Measurements from ENCODE around the gene EXOC4.

DNA sequence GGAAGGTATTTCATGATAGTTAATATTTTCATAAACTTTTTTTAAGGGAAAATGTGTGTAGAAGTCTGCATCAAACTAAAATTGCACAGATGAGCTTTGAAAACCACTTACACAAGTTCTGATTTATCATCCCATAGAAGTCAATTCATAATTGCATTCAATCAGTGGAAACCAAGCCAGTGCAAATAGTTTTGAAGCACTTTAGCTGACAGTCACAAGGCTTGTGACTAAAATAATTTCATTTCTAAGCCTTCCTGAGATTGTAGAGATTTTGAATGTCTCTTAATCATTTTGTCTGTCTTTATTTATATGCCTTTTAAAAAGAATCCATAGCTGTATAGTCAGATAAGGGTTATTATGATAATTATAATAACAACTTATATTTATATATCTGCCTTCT is 41.4 kb downstream of the EXOC4 start:
- TF ChIP-seq, protein P1, sequence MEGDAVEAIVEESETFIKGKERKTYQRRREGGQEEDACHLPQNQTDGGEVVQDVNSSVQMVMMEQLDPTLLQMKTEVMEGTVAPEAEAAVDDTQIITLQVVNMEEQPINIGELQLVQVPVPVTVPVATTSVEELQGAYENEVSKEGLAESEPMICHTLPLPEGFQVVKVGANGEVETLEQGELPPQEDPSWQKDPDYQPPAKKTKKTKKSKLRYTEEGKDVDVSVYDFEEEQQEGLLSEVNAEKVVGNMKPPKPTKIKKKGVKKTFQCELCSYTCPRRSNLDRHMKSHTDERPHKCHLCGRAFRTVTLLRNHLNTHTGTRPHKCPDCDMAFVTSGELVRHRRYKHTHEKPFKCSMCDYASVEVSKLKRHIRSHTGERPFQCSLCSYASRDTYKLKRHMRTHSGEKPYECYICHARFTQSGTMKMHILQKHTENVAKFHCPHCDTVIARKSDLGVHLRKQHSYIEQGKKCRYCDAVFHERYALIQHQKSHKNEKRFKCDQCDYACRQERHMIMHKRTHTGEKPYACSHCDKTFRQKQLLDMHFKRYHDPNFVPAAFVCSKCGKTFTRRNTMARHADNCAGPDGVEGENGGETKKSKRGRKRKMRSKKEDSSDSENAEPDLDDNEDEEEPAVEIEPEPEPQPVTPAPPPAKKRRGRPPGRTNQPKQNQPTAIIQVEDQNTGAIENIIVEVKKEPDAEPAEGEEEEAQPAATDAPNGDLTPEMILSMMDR (IDR thresholded peaks at IDR 0.05) = no peak
- TF ChIP-seq POLR2A (IDR thresholded peaks at IDR 0.05) (no peak), POLR2AphosphoS5 (IDR thresholded peaks at IDR 0.05) (no peak)
